ENCODE measurements around the gene ALKBH4.
A peak's percentile ranks its signal among the peaks of the same experiment; 100 is the strongest.

The ALKBH4 gene

DNA sequence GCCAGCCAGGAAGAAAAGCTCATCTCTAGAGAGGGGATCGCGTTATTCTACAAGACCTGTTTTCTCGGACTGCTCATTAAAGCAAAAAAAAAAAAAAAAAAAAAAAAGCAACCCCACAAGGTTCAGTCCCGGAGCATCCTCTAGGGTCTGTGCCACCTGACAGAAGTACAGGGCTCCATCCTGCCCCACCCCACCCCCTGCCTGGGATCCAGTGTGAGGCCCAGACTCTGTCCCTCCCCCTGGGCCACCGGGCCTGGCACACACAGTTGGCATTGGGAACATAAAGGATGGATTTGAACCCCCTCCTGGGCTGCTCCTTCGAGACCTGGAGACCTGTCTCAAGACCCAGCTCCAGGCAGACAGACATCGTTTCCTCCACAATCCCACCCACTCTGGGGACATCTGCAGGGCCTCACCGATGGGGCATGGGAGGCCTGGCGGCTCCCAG is 30.6 kb downstream of the ALKBH4 start:
- H3K18ac ChIP-seq (ENCODE audit: low read length) = no peak overlapping the region
- peaks cover 5 to 33% of the 10 kb centered on the region in 2 donors for H3K36me3 ChIP-seq (replicated peaks in 1 of 2; ENCODE audit: control insufficient read depth in 2 of 2, insufficient read depth in 2 of 2, low read length in 2 of 2)
- peak overlapping the region; percentile 63 for H3K23ac ChIP-seq (ENCODE audit: low read depth, low read length, poor library complexity)
- peak overlapping the region; percentile 73 for H3K4me2 ChIP-seq (ENCODE audit: insufficient read depth, low read length, poor library complexity, severe bottlenecking)
- no peak overlapping the region for H4K91ac ChIP-seq (ENCODE audit: low read depth, low read length, poor library complexity)
- H2BK5ac ChIP-seq (ENCODE audit: low read length) = peak overlapping the region; percentile 87
- no peak overlapping the region for H3K4ac ChIP-seq (ENCODE audit: low read length)
- peak overlapping the region; percentile 83 for H3K9ac ChIP-seq (ENCODE audit: low read depth, low read length, poor library complexity)
- peak overlapping the region; percentile 6 for H2BK15ac ChIP-seq (ENCODE audit: low read length)
- no peak overlapping the region for H3K14ac ChIP-seq (ENCODE audit: low read length)
- H2AK5ac ChIP-seq (ENCODE audit: low read depth, low read length) = peak overlapping the region; percentile 77
- peaks cover 13% of the 10 kb centered on the region for H3K79me1 ChIP-seq (ENCODE audit: low read depth, low read length)
- no peak overlapping the region for H3K27ac ChIP-seq (replicated peaks; ENCODE audit: low read length)
- H2BK12ac ChIP-seq (ENCODE audit: low read length) = no peak overlapping the region
- peaks cover 8 to 21% of the 10 kb centered on the region in 2 donors for H3K4me1 ChIP-seq (ENCODE audit: control insufficient read depth in 2 of 2, insufficient read depth in 1 of 2, low read depth in 1 of 2, low read length in 2 of 2)
- no peak overlapping the region for H4K8ac ChIP-seq (ENCODE audit: low read depth, low read length)
- peak overlapping the region; percentile 97 for H2AFZ ChIP-seq (ENCODE audit: low read length)
- DNase-seq (ENCODE audit: low spot score) = no peak
- WGBS, 2 donors (ENCODE audit: extremely low coverage in 2 of 2, insufficient read length in 2 of 2, insufficient replicate concordance in 1 of 2) = no CpG with 5 or more reads among the region's 9 CpGs
- H3K27me3 ChIP-seq (ENCODE audit: control insufficient read depth in 3 of 3, insufficient read depth in 3 of 3, low read depth in 1 of 3, low read length in 3 of 3) = no peaks in the 10 kb centered on the region
- H3K9me3 ChIP-seq (replicated peaks in 1 of 2; ENCODE audit: control insufficient read depth in 2 of 2, insufficient read depth in 1 of 2, low read depth in 1 of 2, low read length in 2 of 2) = no peaks in the 10 kb centered on the region
- H3K4me3 ChIP-seq (ENCODE audit: low read length in 2 of 2) = peak overlapping the region; percentile 89 to 97
- no peak overlapping the region for H2BK120ac ChIP-seq (ENCODE audit: low read depth, low read length)

DNA sequence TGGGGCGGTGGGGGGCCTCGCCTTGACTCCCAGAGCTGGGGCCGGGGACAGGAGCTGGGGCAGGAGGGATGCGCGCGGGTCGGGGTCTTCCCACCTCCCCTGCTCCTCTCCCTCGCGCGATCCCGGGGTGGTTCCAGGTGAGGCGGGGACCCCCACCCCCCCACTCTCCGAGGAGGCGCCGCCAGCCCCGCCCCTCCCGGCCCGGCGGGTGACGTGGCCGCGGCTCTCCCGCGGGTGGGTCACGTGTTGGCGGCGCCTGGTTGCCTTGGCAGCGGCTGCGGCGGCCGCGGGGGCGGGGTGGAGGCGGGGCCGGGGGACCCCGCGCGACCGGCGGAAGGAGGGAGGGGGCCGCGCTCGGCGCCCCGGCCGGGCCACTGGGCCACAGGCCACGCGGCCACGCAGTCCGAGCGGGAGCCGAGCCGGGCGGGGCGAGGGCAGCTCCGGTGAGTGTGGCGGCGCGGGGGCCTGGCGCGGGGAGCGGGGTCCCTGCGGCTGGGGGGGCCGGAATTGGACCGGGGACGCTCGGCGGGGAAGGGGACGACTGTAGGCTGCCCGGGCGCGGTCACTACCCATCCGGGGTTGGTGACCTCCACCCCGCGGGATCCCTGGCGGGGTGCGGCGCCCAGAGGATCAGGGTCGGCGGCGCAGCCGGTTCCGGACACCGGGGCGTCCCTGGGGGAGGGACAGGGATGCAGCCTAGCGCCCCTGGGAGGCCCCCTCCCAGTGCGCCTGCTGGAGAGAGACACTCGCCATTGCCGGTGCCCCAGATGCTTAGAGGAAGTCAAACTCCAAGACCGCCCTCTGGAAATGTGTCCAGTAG is 31.2 kb downstream of the ALKBH4 start, which contains the start of gene ORAI2:
Gene ORAI2, plus strand, starts transcription at position 357 of the 820 bp plus-strand sequence. CDS start 5,382 bp downstream, outside the sequence.
- Histone ChIP-seq H3K4me1 (ENCODE audit: control insufficient read depth in 2 of 2, insufficient read depth in 1 of 2, low read depth in 1 of 2, low read length in 2 of 2) (peaks cover 8 to 21% of the 10 kb centered on the region in 2 donors), H3K23ac (ENCODE audit: low read depth, low read length, poor library complexity) (peak within 1 kb of the TSS; percentile 63), H3K27ac (replicated peaks; ENCODE audit: low read length) (peak within 1 kb of the TSS; percentile 35)

DNA sequence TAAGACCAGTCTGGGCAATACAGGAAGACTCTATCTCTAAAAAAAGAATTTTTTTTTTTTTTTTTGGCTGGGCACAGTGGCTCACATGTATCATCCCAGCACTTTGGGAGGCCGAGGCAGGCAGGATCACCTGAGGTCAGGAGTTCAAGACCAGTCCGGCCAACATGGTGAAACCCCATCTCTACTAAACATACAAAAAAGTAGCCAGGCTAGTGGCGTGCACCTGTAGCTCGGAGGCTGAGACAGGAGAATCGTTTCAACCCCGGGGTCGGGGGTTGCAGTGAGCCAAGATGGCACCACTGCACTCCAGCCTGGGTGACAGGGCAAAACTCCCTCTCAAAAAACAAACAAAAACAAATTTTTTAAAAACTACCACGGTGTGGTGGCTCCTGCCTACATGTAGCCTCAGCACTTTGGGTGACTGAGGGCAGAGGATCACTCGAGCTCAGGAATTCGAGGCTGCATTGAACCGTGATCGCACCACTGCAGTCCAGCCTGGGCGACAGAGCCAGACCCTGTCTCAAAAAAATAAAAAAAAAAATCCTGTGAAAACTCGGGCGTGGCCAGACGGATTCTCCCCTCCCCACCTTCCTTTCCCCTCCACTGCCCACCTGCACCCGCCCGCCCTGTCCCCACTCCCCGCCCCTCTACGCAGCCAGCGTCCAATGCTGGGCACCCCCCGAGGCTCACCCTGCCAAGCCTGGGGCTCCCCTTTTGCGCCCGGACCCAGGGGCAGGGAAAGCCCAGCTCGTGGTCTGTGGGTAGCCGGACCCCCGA is 32.0 kb downstream of the ALKBH4 start:
- no peak for DNase-seq (ENCODE audit: low spot score)
- peak overlapping the region; percentile 81 for H2BK15ac ChIP-seq (ENCODE audit: low read length)
- H3K9me3 ChIP-seq (replicated peaks in 1 of 2; ENCODE audit: control insufficient read depth in 2 of 2, insufficient read depth in 1 of 2, low read depth in 1 of 2, low read length in 2 of 2) = no peaks in the 10 kb centered on the region
- no peak overlapping the region for H3K23ac ChIP-seq (ENCODE audit: low read depth, low read length, poor library complexity)
- H2AK5ac ChIP-seq (ENCODE audit: low read depth, low read length) = peak overlapping the region; percentile 92
- peak overlapping the region; percentile 87 for H2BK5ac ChIP-seq (ENCODE audit: low read length)
- peak overlapping the region; percentile 91 for H2BK120ac ChIP-seq (ENCODE audit: low read depth, low read length)
- no peaks in the 10 kb centered on the region for H3K27me3 ChIP-seq (ENCODE audit: control insufficient read depth in 3 of 3, insufficient read depth in 3 of 3, low read depth in 1 of 3, low read length in 3 of 3)
- H3K4ac ChIP-seq (ENCODE audit: low read length) = peak overlapping the region; percentile 37
- no peak overlapping the region for H4K91ac ChIP-seq (ENCODE audit: low read depth, low read length, poor library complexity)
- H2BK12ac ChIP-seq (ENCODE audit: low read length) = no peak overlapping the region
- peak overlapping the region; percentile 94 for H3K9ac ChIP-seq (ENCODE audit: low read depth, low read length, poor library complexity)
- H3K14ac ChIP-seq (ENCODE audit: low read length) = peak overlapping the region; percentile 21
- H4K8ac ChIP-seq (ENCODE audit: low read depth, low read length) = no peak overlapping the region
- peak overlapping the region; percentile 89 for H3K4me2 ChIP-seq (ENCODE audit: insufficient read depth, low read length, poor library complexity, severe bottlenecking)
- peaks cover 10% of the 10 kb centered on the region for H3K79me1 ChIP-seq (ENCODE audit: low read depth, low read length)
- H3K4me3 ChIP-seq (ENCODE audit: low read length in 2 of 2) = peak overlapping the region; percentile 79 to 89
- no peak overlapping the region for H3K27ac ChIP-seq (replicated peaks; ENCODE audit: low read length)
- peak overlapping the region; percentile 99 for H3K18ac ChIP-seq (ENCODE audit: low read length)
- H3K36me3 ChIP-seq (replicated peaks in 1 of 2; ENCODE audit: control insufficient read depth in 2 of 2, insufficient read depth in 2 of 2, low read length in 2 of 2) = peaks cover 0 to 26% of the 10 kb centered on the region in 2 donors
- H2AFZ ChIP-seq (ENCODE audit: low read length) = peak overlapping the region; percentile 97
- no CpG with 5 or more reads among the region's 27 CpGs for WGBS, 2 donors (ENCODE audit: extremely low coverage in 2 of 2, insufficient read length in 2 of 2, insufficient replicate concordance in 1 of 2)
- H3K4me1 ChIP-seq (ENCODE audit: control insufficient read depth in 2 of 2, insufficient read depth in 1 of 2, low read depth in 1 of 2, low read length in 2 of 2) = peaks cover 8 to 21% of the 10 kb centered on the region in 2 donors

More for the DNA sequence above, 31.2 kb downstream of the ALKBH4 start, which contains the start of gene ORAI2:
- whole genome bisulfite sequencing, 2 donors (ENCODE audit: extremely low coverage in 2 of 2, insufficient read length in 2 of 2, insufficient replicate concordance in 1 of 2) = no CpG with 5 or more reads among the region's 90 CpGs
- H2AFZ ChIP-seq (ENCODE audit: low read length) = peak within 1 kb of the TSS; percentile 97
- peak within 1 kb of the TSS; percentile 95 for H3K9ac ChIP-seq (ENCODE audit: low read depth, low read length, poor library complexity)
- peak within 1 kb of the TSS; percentile 92 for H2AK5ac ChIP-seq (ENCODE audit: low read depth, low read length)
- H2BK15ac ChIP-seq (ENCODE audit: low read length) = peak within 1 kb of the TSS; percentile 81
- no peak within 1 kb of the TSS for H2BK12ac ChIP-seq (ENCODE audit: low read length)
- H3K79me1 ChIP-seq (ENCODE audit: low read depth, low read length) = peaks cover 10% of the 10 kb centered on the region
- no peak within 1 kb of the TSS for H4K91ac ChIP-seq (ENCODE audit: low read depth, low read length, poor library complexity)
- peak within 1 kb of the TSS; percentile 87 for H2BK5ac ChIP-seq (ENCODE audit: low read length)
- H3K14ac ChIP-seq (ENCODE audit: low read length) = peak within 1 kb of the TSS; percentile 82
- H3K4me3 ChIP-seq (ENCODE audit: low read length in 2 of 2) = peak within 1 kb of the TSS; percentile 89 to 97
- H3K18ac ChIP-seq (ENCODE audit: low read length) = peak within 1 kb of the TSS; percentile 99
- no peak within 1 kb of the TSS for H4K8ac ChIP-seq (ENCODE audit: low read depth, low read length)
- H2BK120ac ChIP-seq (ENCODE audit: low read depth, low read length) = peak within 1 kb of the TSS; percentile 91
- no peaks in the 10 kb centered on the region for H3K27me3 ChIP-seq (ENCODE audit: control insufficient read depth in 3 of 3, insufficient read depth in 3 of 3, low read depth in 1 of 3, low read length in 3 of 3)
- H3K4me2 ChIP-seq (ENCODE audit: insufficient read depth, low read length, poor library complexity, severe bottlenecking) = peak within 1 kb of the TSS; percentile 89
- peak within 1 kb of the TSS; percentile 37 for H3K4ac ChIP-seq (ENCODE audit: low read length)
- H3K36me3 ChIP-seq (replicated peaks in 1 of 2; ENCODE audit: control insufficient read depth in 2 of 2, insufficient read depth in 2 of 2, low read length in 2 of 2) = peaks cover 0 to 27% of the 10 kb centered on the region in 2 donors
- DNase-seq (ENCODE audit: low spot score) = peak; percentile 69
- H3K9me3 ChIP-seq (replicated peaks in 1 of 2; ENCODE audit: control insufficient read depth in 2 of 2, insufficient read depth in 1 of 2, low read depth in 1 of 2, low read length in 2 of 2) = no peaks in the 10 kb centered on the region
